NCI-H1105 (cell line): Measurements from ENCODE around the gene SORL1.
"Not testable (repeated sequence)": the region's sequence is repeated elsewhere in the genome, so short reads cannot be mapped to it uniquely, and the experiment has no call there.

Source experiments
- DNase-seq: peaks from one replicate; lab custom pipeline; 2025; lab: John Stamatoyannopoulos, UW

Gene SORL1

DNA sequence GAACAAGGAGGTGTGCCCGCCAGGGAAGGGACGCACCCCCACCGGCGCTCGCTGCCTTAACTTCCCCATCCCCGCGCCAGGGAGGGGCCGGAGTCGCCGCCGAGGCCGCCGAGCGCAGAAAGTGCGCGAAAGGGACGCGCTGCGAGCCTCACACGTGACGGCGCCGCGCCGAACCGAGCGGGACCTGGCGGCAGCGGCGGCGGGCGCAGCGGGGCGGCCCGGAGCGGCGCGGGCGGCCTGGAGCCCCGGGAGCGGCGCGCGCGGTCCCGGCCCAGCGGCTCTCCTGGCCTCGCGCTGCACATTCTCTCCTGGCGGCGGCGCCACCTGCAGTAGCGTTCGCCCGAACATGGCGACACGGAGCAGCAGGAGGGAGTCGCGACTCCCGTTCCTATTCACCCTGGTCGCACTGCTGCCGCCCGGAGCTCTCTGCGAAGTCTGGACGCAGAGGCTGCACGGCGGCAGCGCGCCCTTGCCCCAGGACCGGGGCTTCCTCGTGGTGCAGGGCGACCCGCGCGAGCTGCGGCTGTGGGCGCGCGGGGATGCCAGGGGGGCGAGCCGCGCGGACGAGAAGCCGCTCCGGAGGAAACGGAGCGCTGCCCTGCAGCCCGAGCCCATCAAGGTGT lies at the start of gene SORL1:
SORL1 (plus strand) TSS at position 329 of the 623 bp plus-strand sequence; CDS start at position 347, 18 bp downstream.
- DNase-seq, result peak; percentile 70

- no peak for DNase-seq
Measured at GRCh38 chr11:121405646-121406045, 46.5 kb upstream of the SORL1 start.

GRCh38 chr11:121406291-121406690 lies 45.8 kb upstream of the SORL1 start:
- DNase-seq, result no peak

GRCh38 chr11:121408830-121409229 lies 43.3 kb upstream of the SORL1 start:
- no peak for DNase-seq

GRCh38 chr11:121410041-121410440 lies 42.1 kb upstream of the SORL1 start:
- not testable (repeated sequence) for DNase-seq

- DNase-seq, result not testable (repeated sequence)
Measured at GRCh38 chr11:121411330-121411729, 40.8 kb upstream of the SORL1 start.

- no peak for DNase-seq
Measured at GRCh38 chr11:121412000-121412587, 40.0 kb upstream of the SORL1 start.

DNA sequence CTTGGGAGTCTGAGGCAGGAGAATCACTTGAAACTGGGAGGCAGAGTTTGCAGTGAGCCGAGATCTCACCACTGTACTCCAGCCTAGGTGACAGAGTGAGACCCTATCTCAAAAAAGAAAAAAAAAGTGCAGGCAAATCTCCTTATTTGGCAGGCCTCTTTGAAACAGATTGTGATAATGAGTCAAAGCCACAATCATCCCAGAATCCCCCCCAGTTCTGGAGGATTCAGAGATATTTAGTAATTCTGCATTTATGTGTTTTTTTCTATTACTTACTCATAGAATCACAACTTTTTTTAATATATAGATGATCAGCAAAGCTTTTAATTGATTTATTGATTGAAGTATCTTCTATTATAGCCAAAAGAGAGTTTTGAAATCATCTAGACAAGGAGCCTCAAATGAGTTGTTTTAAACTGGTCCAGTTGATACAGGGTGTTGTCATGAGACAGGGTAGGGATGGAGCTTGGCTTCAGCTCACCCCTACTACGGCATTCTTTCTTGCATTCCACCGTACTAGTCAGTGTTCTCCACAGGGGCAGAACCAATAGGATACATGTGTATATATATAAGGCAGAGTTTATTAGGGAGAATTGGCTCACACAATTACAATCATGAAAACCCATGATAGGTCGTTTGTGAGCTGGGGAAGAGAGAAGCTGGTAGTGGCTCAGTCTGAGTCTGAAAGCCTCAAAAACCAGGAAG lies 39.3 kb upstream of the SORL1 start:
- DNase-seq, result no peak

GRCh38 chr11:121414141-121414913 lies 37.8 kb upstream of the SORL1 start:
- no peak for DNase-seq

DNA sequence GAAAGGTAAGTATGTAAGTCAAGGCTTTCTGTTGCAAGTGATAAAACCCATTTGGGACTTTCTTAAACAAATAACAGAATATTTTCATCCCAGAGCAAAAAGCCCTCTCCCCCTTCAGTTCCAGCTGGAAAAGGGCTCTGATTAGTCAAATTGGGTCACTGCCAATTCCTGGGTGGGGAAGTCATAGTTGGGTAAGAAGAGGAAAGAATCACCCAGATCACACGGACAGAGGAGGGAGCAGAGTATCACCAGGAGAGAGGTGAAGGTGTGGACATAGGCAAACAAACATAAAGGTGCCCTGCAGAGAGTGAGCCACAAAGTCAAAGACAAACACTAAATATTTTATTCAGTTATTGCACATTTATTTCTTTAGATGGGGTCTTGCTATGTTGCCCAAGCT lies 36.3 kb upstream of the SORL1 start:
- DNase-seq, result no peak

GRCh38 chr11:121417055-121417551 lies 35.0 kb upstream of the SORL1 start:
- DNase-seq, result peak; percentile 10

DNA sequence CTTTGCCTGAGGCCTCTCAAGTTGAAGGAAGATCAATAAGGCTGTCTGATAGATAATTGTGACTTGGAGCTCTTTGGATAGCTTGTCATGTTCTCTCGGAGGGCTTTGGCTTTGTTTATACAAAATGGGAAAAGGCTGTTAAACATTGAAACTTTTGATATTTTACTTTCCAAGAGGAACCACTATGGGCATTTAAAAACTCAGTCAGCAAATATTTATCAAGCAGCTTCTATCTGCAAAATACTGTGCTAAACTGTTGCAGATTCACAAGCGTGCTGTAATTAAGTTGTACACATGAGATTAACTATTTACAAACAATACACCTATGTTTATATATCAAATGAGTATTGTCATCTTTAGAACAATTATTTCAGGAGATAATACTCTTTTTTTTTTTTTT lies 34.5 kb upstream of the SORL1 start:
- DNase-seq, result no peak

- no peak for DNase-seq
Measured at GRCh38 chr11:121418625-121419114, 33.4 kb upstream of the SORL1 start.

DNA sequence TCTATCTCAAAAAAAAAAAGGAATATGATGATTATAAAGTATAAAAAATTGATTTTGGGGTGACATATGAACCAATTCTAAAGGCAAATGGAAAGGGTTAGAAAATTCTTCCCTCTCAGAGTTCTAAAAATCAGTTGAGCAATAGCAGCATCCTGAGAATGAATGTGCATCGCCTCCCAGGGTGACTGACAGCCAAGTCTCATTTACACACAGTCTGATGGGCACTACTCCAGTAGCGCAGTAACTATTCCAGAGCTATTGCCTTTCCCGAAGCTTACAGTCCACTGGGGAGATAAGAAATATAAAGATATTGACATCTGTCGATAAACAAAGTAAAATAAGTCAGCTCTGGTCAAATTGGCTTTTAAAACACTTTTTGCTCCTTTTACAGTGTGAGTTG lies 32.3 kb upstream of the SORL1 start:
- DNase-seq, result no peak

- no peak for DNase-seq
Measured at GRCh38 chr11:121420398-121420797, 31.7 kb upstream of the SORL1 start.

DNA sequence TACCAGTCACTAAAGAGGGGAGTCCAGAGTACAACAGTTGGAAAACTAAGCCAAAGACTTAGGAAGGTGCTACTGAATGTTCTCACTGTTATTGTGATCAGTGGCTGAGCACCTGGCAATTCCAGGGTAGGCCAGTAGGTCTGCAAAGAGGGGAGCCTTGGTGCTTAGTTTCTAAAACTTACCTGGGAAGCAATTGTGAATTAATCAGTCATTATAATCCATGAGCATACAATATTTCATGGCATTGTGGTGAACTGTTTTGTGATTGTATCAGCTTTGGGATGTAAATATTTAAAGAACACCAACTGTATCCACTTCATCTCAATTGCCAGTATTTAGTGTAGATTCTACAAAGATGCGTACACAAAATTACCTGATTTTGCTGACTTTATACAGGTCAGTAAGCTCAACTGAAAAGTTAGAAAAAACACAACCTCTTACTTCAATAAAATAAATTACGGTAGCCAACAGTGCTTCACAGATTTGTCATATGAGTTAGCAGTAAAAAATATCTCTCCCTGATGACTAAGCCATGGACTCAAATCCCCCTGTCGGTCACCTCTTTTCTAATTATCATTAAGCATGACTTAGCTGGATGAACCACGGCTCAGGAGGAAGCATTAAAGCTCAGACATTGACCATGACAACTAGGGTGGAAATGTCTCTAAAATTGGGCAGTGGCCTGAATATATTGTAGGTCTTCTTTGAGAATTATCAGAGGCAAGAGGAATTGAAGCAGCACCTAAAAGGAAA lies 30.8 kb upstream of the SORL1 start:
- no peak for DNase-seq

GRCh38 chr11:121422675-121423074 lies 29.4 kb upstream of the SORL1 start:
- no peak for DNase-seq

- DNase-seq, result no peak
Measured at GRCh38 chr11:121425828-121426227, 26.3 kb upstream of the SORL1 start.

GRCh38 chr11:121426476-121427399 lies 25.4 kb upstream of the SORL1 start:
- DNase-seq, result peak; percentile 18

DNA sequence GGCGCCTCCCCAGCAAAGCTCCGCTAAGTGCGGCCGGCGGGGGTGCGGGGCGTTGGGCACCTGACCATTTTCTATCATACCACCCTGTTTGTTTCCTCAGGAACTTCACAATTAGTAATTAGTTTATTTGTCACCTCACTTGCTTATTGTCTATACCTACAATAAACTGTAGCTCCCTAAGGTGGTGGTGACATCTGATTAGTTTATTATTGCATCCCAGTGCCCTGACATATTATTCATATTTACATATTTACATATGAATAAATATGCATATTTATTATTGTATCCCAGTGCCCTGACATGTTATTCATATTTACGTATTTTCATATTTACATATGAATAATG lies 24.7 kb upstream of the SORL1 start:
- no peak for DNase-seq

GRCh38 chr11:121429556-121429955 lies 22.6 kb upstream of the SORL1 start:
- no peak for DNase-seq
